Karpas-422 (cell line): Measurements from ENCODE around the gene CTU1. TPM values are rescaled to one million over a fixed set of nuclear protein-coding genes. Genes with fewer than 3 reads are reported as not detected.
A peak's percentile ranks its signal among the peaks of the same experiment; 100 is the strongest.

Experiments used
- DNase-seq: peaks from one replicate; pipeline ENCODE4 v3.0.0-alpha.2; 2015
- H2AFZ ChIP-seq: fragments of 200-600 bp; sonication (generic); 2 replicates; pipeline ENCODE4 v1.6.1; 2014; ENCODE audit warnings: antibody characterized with exemption, low read length, mixed read lengths
- H3K27ac ChIP-seq: fragments of 200-600 bp; sonication (generic); 2 replicates; pipeline ENCODE4 v1.5.1; 2014; ENCODE audit warnings: mild to moderate bottlenecking, low read length, moderate library complexity
- H3K27me3 ChIP-seq: fragments of 200-600 bp; sonication (generic); 2 replicates; pipeline ENCODE4 v1.6.1; 2014; ENCODE audit warnings: low read length, mixed read lengths
- H3K36me3 ChIP-seq: fragments of 200-600 bp; sonication (generic); 2 replicates; pipeline ENCODE4 v1.6.1; 2014; ENCODE audit warnings: low read length, mixed read lengths; ENCODE audit not compliant: insufficient read depth
- H3K4me1 ChIP-seq: fragments of 200-600 bp; sonication (generic); 2 replicates; pipeline ENCODE4 v1.6.1; 2014; ENCODE audit warnings: mild to moderate bottlenecking, low read length, mixed read lengths
- H3K4me2 ChIP-seq: fragments of 200-600 bp; sonication (generic); 2 replicates; pipeline ENCODE4 v1.6.1; 2014; ENCODE audit warnings: low read length, low read depth, mild to moderate bottlenecking; ENCODE audit not compliant: poor library complexity, severe bottlenecking
- H3K4me3 ChIP-seq: fragments of 200-600 bp; sonication (generic); 2 replicates; pipeline ENCODE4 v1.5.1; 2014; ENCODE audit warnings: mild to moderate bottlenecking, antibody characterized with exemption, low read length, mixed read lengths
- H3K79me2 ChIP-seq: fragments of 200-600 bp; sonication (generic); 2 replicates; pipeline ENCODE4 v1.6.1; 2014; ENCODE audit warnings: mild to moderate bottlenecking, low read length, mixed read lengths
- H3K9ac ChIP-seq: fragments of 200-600 bp; sonication (generic); 2 replicates; pipeline ENCODE4 v1.6.0; 2014; ENCODE audit warnings: low read length
- H3K9me2 ChIP-seq: fragments of 200-600 bp; sonication (generic), shearing (Covaris generic); replicated peaks from 2 replicates; pipeline ENCODE4 v1.6.0; 2014; ENCODE audit warnings: mild to moderate bottlenecking, low read length, moderate library complexity; ENCODE audit not compliant: insufficient read depth
- H3K9me3 ChIP-seq: fragments of 300-700, 200-600 bp; sonication (generic); 2 replicates; pipeline ENCODE4 v1.6.1; 2014; ENCODE audit warnings: low read length, mixed read lengths
- H4K20me1 ChIP-seq: fragments of 200-600 bp; sonication (generic); 2 replicates; pipeline ENCODE4 v1.6.1; 2014; ENCODE audit warnings: mild to moderate bottlenecking, antibody characterized with exemption, low read length, low read depth; ENCODE audit not compliant: insufficient read depth
- total RNA-seq: library from RNA; depleted of rRNA; stranded (reverse); fragments of >200 nt; shearing (Covaris generic); gene quantifications from 2 replicates; pipeline ENCODE4 v1.2.3, GENCODE V29; 2014; ENCODE audit warnings: low replicate concordance

Gene CTU1
- total RNA-seq, 1 experiment from 2014 or later, result 3.2 TPM

- H3K4me3 ChIP-seq, result no peak overlapping the region
- H3K4me2 ChIP-seq, result no peak overlapping the region
- H2AFZ ChIP-seq, result no peak overlapping the region
Measured at GRCh38 chr19:51137792-51138425, 29.7 kb upstream of the CTU1 start.

GRCh38 chr19:51136851-51137551 is 28.8 kb upstream of the CTU1 start:
- Histone ChIP-seq H3K9ac (no peak overlapping the region), H3K4me3 (no peak overlapping the region), H3K4me2 (no peak overlapping the region), H3K9me2 (no peaks in the 10 kb centered on the region), H3K27me3 (no peaks in the 10 kb centered on the region), H3K79me2 (no peaks in the 10 kb centered on the region), H3K4me1 (peaks cover 35% of the 10 kb centered on the region), H4K20me1 (no peaks in the 10 kb centered on the region), H3K27ac (no peak overlapping the region), H2AFZ (no peak overlapping the region), H3K9me3 (no peaks in the 10 kb centered on the region), H3K36me3 (no peaks in the 10 kb centered on the region)
- DNase-seq, result no peak

More at GRCh38 chr19:51137792-51138425, 29.7 kb upstream of the CTU1 start:
- Histone ChIP-seq H3K9me2 (no peaks in the 10 kb centered on the region), H3K36me3 (no peaks in the 10 kb centered on the region), H3K9ac (no peak overlapping the region), H3K27ac (no peak overlapping the region), H3K79me2 (no peaks in the 10 kb centered on the region), H4K20me1 (no peaks in the 10 kb centered on the region), H3K4me1 (peaks cover 35% of the 10 kb centered on the region), H3K27me3 (no peaks in the 10 kb centered on the region), H3K9me3 (no peaks in the 10 kb centered on the region)
- DNase-seq, result no peak

- Histone ChIP-seq H4K20me1 (no peaks in the 10 kb centered on the region), H3K4me1 (peaks cover 35% of the 10 kb centered on the region), H3K79me2 (no peaks in the 10 kb centered on the region), H3K27ac (no peak overlapping the region), H3K9me3 (no peaks in the 10 kb centered on the region), H2AFZ (no peak overlapping the region), H3K27me3 (no peaks in the 10 kb centered on the region), H3K36me3 (no peaks in the 10 kb centered on the region), H3K9ac (no peak overlapping the region), H3K9me2 (no peaks in the 10 kb centered on the region), H3K4me2 (no peak overlapping the region), H3K4me3 (no peak overlapping the region)
- DNase-seq, result no peak
Measured at GRCh38 chr19:51135986-51136762, 28.0 kb upstream of the CTU1 start.

GRCh38 chr19:51135004-51135403 is 26.8 kb upstream of the CTU1 start:
- Histone ChIP-seq H3K4me3 (no peak overlapping the region), H3K79me2 (no peaks in the 10 kb centered on the region), H3K9me2 (no peaks in the 10 kb centered on the region), H3K9me3 (no peaks in the 10 kb centered on the region), H3K9ac (no peak overlapping the region), H3K4me1 (peaks cover 35% of the 10 kb centered on the region), H3K4me2 (peak overlapping the region; percentile 2), H2AFZ (0 out of 2 replicates have a peak overlapping the region, but pooled peaks have one; percentile 0), H3K36me3 (no peaks in the 10 kb centered on the region), H3K27ac (no peak overlapping the region), H3K27me3 (no peaks in the 10 kb centered on the region), H4K20me1 (no peaks in the 10 kb centered on the region)
- peak; percentile 57 for DNase-seq

GRCh38 chr19:51131780-51132680 is 23.8 kb upstream of the CTU1 start:
- H3K4me2 ChIP-seq, result no peak overlapping the region
- H3K9me3 ChIP-seq, result no peaks in the 10 kb centered on the region
- no peaks in the 10 kb centered on the region for H3K9me2 ChIP-seq
- no peak for DNase-seq
- H3K79me2 ChIP-seq, result no peaks in the 10 kb centered on the region
- no peak overlapping the region for H3K9ac ChIP-seq
- H3K36me3 ChIP-seq, result no peaks in the 10 kb centered on the region
- no peaks in the 10 kb centered on the region for H3K27me3 ChIP-seq
- H2AFZ ChIP-seq, result no peak overlapping the region
- H3K27ac ChIP-seq, result no peak overlapping the region
- peaks cover 22% of the 10 kb centered on the region for H3K4me1 ChIP-seq
- no peak overlapping the region for H3K4me3 ChIP-seq
- H4K20me1 ChIP-seq, result no peaks in the 10 kb centered on the region

- H3K36me3 ChIP-seq, result no peaks in the 10 kb centered on the region
- H3K4me3 ChIP-seq, result no peak overlapping the region
- H3K27ac ChIP-seq, result no peak overlapping the region
- no peaks in the 10 kb centered on the region for H3K9me2 ChIP-seq
- no peak overlapping the region for H3K9ac ChIP-seq
- H3K79me2 ChIP-seq, result no peaks in the 10 kb centered on the region
- no peak overlapping the region for H3K4me2 ChIP-seq
- peaks cover 4% of the 10 kb centered on the region for H3K4me1 ChIP-seq
- H2AFZ ChIP-seq, result no peak overlapping the region
- H3K9me3 ChIP-seq, result no peaks in the 10 kb centered on the region
- H3K27me3 ChIP-seq, result no peaks in the 10 kb centered on the region
- H4K20me1 ChIP-seq, result no peaks in the 10 kb centered on the region
- DNase-seq, result no peak
Measured at GRCh38 chr19:51129716-51130115, 21.5 kb upstream of the CTU1 start.

- no peak for DNase-seq
- H3K4me2 ChIP-seq, result no peak overlapping the region
- H3K27ac ChIP-seq, result no peak overlapping the region
- H3K9me3 ChIP-seq, result no peaks in the 10 kb centered on the region
- H3K4me3 ChIP-seq, result no peak overlapping the region
- no peaks in the 10 kb centered on the region for H3K9me2 ChIP-seq
- H3K4me1 ChIP-seq, result peaks cover 8% of the 10 kb centered on the region
- no peaks in the 10 kb centered on the region for H3K79me2 ChIP-seq
- H3K27me3 ChIP-seq, result no peaks in the 10 kb centered on the region
- no peak overlapping the region for H3K9ac ChIP-seq
- H2AFZ ChIP-seq, result no peak overlapping the region
- H4K20me1 ChIP-seq, result no peaks in the 10 kb centered on the region; the same call in 1 of the 2 replicates
- no peaks in the 10 kb centered on the region for H3K36me3 ChIP-seq
Measured at GRCh38 chr19:51128227-51128626, 20.0 kb upstream of the CTU1 start.
